ENCODE measurements around the gene NTMT1. TPM values are rescaled to one million over a fixed set of nuclear protein-coding genes. Genes with fewer than 3 reads are reported as not detected.

NTMT1 gene
- total RNA-seq, 1 experiment from 2014 or later: 50.2 TPM

- no peaks in the 10 kb centered on the region for H3F3A ChIP-seq (ENCODE audit: low read length, unreplicated experiment)
- no peak overlapping the region for H3K9ac ChIP-seq (ENCODE audit: low read length)
Observed at GRCh38 chr9:129624168-129624759, 1.7 kb upstream of the NTMT1 start.

GRCh38 chr9:129624947-129625346 is 1.0 kb upstream of the NTMT1 start:
- POLR2A ChIA-PET (ENCODE audit: unreplicated experiment): no interaction called here
- H3K4me1 ChIP-seq (ENCODE audit: insufficient read depth, low read length): peaks cover 19% of the 10 kb centered on the region

More at GRCh38 chr9:129624168-129624759, 1.7 kb upstream of the NTMT1 start:
- peaks cover 34% of the 10 kb centered on the region for H3K79me2 ChIP-seq (ENCODE audit: low read length)
- no peak overlapping the region for H3K4me3 ChIP-seq (ENCODE audit: low read length)
- intact Hi-C loops (cut with micrococcal nuclease): no loop called here
- H3K27ac ChIP-seq (ENCODE audit: low read length): no peak overlapping the region
- peak overlapping the region; percentile 46; the same call in 1 of the 2 replicates for H3K4me2 ChIP-seq (ENCODE audit: low read length)
- ChIA-PET CTCF (interaction anchor here (0.7 to 1.7 kb wide), 4 partner anchors 10 to 493 kb away, joined by 3 to 4 read pairs (median 3); no protein-coding TSS in a partner anchor), POLR2A (ENCODE audit: unreplicated experiment) (no interaction called here)
- peaks cover 12% of the 10 kb centered on the region; the same call in 1 of the 2 replicates for H4K20me1 ChIP-seq (ENCODE audit: low read length)
- ATAC-seq (peak; percentile 31; the same call in 1 of the 2 replicates), DNase-seq (peak; percentile 58)
- H3K4me1 ChIP-seq (ENCODE audit: insufficient read depth, low read length): peaks cover 19% of the 10 kb centered on the region
- H3K27me3 ChIP-seq (ENCODE audit: low read length): no peaks in the 10 kb centered on the region
- peak; percentile 76 for TF ChIP-seq CTCF (conservative IDR thresholded peaks at IDR 0.05; ENCODE audit: low read depth, low read length)
- TF ChIP-seq EZH2phosphoT487 (IDR thresholded peaks at IDR 0.05; ENCODE audit: borderline replicate concordance, low read length): no peak
- no peaks in the 10 kb centered on the region for H3K9me3 ChIP-seq (ENCODE audit: low read length)
- no peaks in the 10 kb centered on the region; the same call in 1 of the 2 replicates for H3K36me3 ChIP-seq (ENCODE audit: low read depth, low read length)
- peak overlapping the region; percentile 4 for H2AFZ ChIP-seq (ENCODE audit: low read length)
- H3K9me2 ChIP-seq (replicated peaks; ENCODE audit: low read length): no peaks in the 10 kb centered on the region
- BruUV-seq (replicated peaks): no TSS peak

More at GRCh38 chr9:129624947-129625346, 1.0 kb upstream of the NTMT1 start:
- Histone ChIP-seq H3K79me2 (ENCODE audit: low read length) (peaks cover 41% of the 10 kb centered on the region), H3K36me3 (ENCODE audit: low read depth, low read length) (no peaks in the 10 kb centered on the region; the same call in 1 of the 2 replicates), H3F3A (ENCODE audit: low read length, unreplicated experiment) (no peaks in the 10 kb centered on the region), H3K27me3 (ENCODE audit: low read length) (no peaks in the 10 kb centered on the region), H3K4me2 (ENCODE audit: low read length) (no peak overlapping the region), H3K27ac (ENCODE audit: low read length) (no peak overlapping the region), H3K9me2 (replicated peaks; ENCODE audit: low read length) (no peaks in the 10 kb centered on the region), H4K20me1 (ENCODE audit: low read length) (peaks cover 16% of the 10 kb centered on the region; the same call in 1 of the 2 replicates), H2AFZ (ENCODE audit: low read length) (no peak overlapping the region), H3K9ac (ENCODE audit: low read length) (no peak overlapping the region), H3K9me3 (ENCODE audit: low read length) (no peaks in the 10 kb centered on the region), H3K4me3 (ENCODE audit: low read length) (no peak overlapping the region)
- no peak for DNase-seq
- intact Hi-C loops (cut with micrococcal nuclease): no loop called here
- CTCF ChIA-PET: interaction anchor here (0.5 to 1.7 kb wide), 2 partner anchors 15 to 493 kb away, joined by 3 to 4 read pairs; no protein-coding TSS in a partner anchor
- BruUV-seq (replicated peaks): no TSS peak
- no peak for ATAC-seq
- TF ChIP-seq EZH2 (IDR thresholded peaks at IDR 0.05; ENCODE audit: low read length, unreplicated experiment) (no peak), CTCF (conservative IDR thresholded peaks at IDR 0.05; ENCODE audit: low read depth, low read length) (no peak), EZH2phosphoT487 (IDR thresholded peaks at IDR 0.05; ENCODE audit: borderline replicate concordance, low read length) (no peak)

Measured in PC-3 (cell line).